ENCODE measurements around the gene PRR16.
A peak's percentile ranks its signal among the peaks of the same experiment; 100 is the strongest.
"Not testable (repeated sequence)": the region's sequence is repeated elsewhere in the genome, so short reads cannot be mapped to it uniquely, and the experiment has no call there.

The PRR16 gene

DNA sequence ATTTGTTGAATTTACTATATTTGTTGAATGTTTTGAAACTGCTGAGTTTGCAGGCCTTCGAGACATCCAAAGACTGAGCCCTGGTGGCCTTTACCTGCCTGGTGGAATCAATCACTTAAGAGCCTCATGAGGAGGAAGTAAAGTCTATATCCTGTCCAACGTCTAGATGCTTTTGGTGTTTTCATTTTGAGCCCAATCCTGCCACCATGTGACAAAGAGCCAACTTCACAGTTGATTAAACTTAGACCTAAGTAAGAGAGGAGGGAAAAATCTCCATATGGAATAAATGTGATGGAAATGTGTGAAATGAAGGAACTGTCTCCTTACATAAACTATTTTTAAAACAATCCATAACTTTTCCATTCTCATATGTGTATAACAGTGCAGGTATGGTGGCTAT lies 220.1 kb downstream of the PRR16 start:
- Histone ChIP-seq H3K4me1 (ENCODE audit: control insufficient read depth, insufficient read depth, low read length, unreplicated experiment) (peaks cover 30% of the 10 kb centered on the region), H2AFZ (ENCODE audit: low read length, unreplicated experiment) (no peak overlapping the region), H3K4me3 (ENCODE audit: low read depth, low read length) (no peak overlapping the region), H3K79me2 (ENCODE audit: control insufficient read depth, insufficient read depth, low read length, unreplicated experiment) (no peaks in the 10 kb centered on the region), H3K36me3 (ENCODE audit: insufficient read depth, low read length) (no peaks in the 10 kb centered on the region), H3K27me3 (ENCODE audit: insufficient read depth, low read length) (no peaks in the 10 kb centered on the region), H3K27ac (ENCODE audit: low read depth, low read length) (no peak overlapping the region)

DNA sequence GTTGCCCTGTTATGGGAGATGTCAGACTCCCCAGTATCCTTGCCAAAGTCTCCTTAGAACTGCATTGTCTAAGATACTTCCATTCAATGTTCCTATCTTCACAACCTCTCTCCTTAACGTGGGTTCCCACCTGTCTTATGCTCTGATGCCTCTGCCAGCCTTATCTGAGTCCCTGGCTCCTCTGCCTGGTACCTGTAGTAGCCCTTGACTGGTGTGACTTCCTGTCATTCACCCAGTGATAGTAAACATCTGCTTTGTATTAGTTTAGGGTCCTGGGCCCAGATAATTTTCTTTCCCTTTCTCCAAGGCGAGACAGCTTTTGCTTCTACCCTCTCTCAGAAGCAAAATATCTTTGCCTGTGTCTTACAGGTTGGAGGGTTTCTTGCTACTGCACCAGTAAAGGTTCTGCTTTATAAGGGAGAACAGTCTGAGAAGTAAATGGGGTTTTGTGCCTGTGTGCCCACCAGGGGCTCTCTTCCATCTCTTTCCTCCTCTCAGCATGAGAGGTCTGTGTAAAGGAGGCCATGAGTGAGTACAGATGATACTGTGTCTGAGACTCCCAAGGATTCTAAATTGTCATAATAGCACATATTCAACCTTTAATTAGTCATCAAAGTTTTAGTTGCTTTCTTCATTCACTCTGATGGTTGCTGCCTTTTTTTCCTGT lies 220.8 kb downstream of the PRR16 start:
- H3K79me2 ChIP-seq (ENCODE audit: control insufficient read depth, insufficient read depth, low read length, unreplicated experiment), result no peaks in the 10 kb centered on the region

DNA sequence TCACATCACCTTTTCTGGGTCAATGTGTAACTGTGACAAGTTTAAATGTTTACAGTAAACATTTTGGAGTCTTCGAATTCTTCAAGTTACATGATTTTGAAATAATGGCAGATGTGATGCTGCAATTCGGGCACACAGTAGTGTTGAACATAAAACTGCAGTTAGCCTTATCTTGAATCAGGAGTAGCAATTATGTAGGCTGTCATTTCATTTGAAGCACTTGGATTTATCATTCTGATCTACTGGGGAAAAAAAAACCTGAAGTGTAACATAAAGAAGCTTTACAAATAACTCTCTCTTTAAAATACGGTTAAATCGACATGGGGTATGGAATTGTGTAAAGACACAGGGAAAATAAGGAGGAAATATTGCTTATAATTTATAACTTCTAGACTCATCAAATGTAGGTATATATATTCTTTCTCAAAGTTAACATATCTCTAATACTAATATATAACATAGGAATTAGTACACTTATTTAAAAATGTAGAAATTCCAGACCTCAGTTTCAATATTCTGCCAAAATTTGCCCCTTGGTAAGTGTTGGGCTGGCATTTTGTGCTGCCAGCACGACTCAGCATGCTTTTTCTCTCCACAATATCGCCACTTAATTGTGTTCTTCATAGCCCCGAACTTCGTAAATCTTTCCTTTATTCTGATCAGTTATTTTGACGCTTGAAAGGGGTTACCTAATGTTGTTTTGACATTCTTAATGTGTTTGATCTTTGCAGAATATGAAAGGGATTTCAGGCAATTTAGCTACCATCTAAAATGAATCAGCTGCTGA lies 226.7 kb downstream of the PRR16 start:
- Histone ChIP-seq H3K4me1 (ENCODE audit: control insufficient read depth, insufficient read depth, low read length, unreplicated experiment) (no peaks in the 10 kb centered on the region), H3K27ac (ENCODE audit: low read depth, low read length) (no peak overlapping the region), H2AFZ (ENCODE audit: low read length, unreplicated experiment) (no peak overlapping the region), H3K79me2 (ENCODE audit: control insufficient read depth, insufficient read depth, low read length, unreplicated experiment) (no peaks in the 10 kb centered on the region), H3K27me3 (ENCODE audit: insufficient read depth, low read length) (no peaks in the 10 kb centered on the region), H3K36me3 (ENCODE audit: insufficient read depth, low read length) (peaks cover 5% of the 10 kb centered on the region), H3K4me3 (ENCODE audit: low read depth, low read length) (no peak overlapping the region)

More for the DNA sequence above, 220.8 kb downstream of the PRR16 start:
- H2AFZ ChIP-seq (ENCODE audit: low read length, unreplicated experiment), result no peak overlapping the region
- H3K4me3 ChIP-seq (ENCODE audit: low read depth, low read length), result no peak overlapping the region
- H3K4me1 ChIP-seq (ENCODE audit: control insufficient read depth, insufficient read depth, low read length, unreplicated experiment), result peaks cover 30% of the 10 kb centered on the region
- no peaks in the 10 kb centered on the region for H3K36me3 ChIP-seq (ENCODE audit: insufficient read depth, low read length)
- H3K27ac ChIP-seq (ENCODE audit: low read depth, low read length), result no peak overlapping the region
- H3K27me3 ChIP-seq (ENCODE audit: insufficient read depth, low read length), result no peaks in the 10 kb centered on the region

DNA sequence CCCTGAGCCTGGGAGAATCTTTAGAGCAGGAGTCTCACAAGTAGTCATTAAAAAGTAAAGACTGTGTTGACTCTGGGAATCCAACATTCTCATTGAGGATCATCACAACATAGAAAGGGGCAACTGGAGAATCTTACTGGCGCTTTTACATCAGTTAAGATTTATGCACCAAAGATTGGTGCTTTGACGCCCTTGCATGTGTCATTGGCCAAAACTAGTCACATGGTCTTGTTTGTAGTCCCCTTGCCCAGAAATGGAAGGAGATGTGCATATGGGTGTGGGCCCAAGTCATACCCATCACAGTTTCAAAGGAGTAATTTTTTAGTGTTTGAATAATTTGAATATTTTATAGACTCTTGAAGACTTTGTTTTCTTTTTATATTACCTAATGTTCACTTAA lies 228.2 kb downstream of the PRR16 start:
- H3K27me3 ChIP-seq (ENCODE audit: insufficient read depth, low read length), result no peaks in the 10 kb centered on the region
- no peaks in the 10 kb centered on the region for H3K79me2 ChIP-seq (ENCODE audit: control insufficient read depth, insufficient read depth, low read length, unreplicated experiment)
- H2AFZ ChIP-seq (ENCODE audit: low read length, unreplicated experiment), result no peak overlapping the region
- peaks cover 5% of the 10 kb centered on the region for H3K36me3 ChIP-seq (ENCODE audit: insufficient read depth, low read length)
- no peak overlapping the region for H3K27ac ChIP-seq (ENCODE audit: low read depth, low read length)
- H3K4me3 ChIP-seq (ENCODE audit: low read depth, low read length), result no peak overlapping the region
- peaks cover 5% of the 10 kb centered on the region for H3K4me1 ChIP-seq (ENCODE audit: control insufficient read depth, insufficient read depth, low read length, unreplicated experiment)

DNA sequence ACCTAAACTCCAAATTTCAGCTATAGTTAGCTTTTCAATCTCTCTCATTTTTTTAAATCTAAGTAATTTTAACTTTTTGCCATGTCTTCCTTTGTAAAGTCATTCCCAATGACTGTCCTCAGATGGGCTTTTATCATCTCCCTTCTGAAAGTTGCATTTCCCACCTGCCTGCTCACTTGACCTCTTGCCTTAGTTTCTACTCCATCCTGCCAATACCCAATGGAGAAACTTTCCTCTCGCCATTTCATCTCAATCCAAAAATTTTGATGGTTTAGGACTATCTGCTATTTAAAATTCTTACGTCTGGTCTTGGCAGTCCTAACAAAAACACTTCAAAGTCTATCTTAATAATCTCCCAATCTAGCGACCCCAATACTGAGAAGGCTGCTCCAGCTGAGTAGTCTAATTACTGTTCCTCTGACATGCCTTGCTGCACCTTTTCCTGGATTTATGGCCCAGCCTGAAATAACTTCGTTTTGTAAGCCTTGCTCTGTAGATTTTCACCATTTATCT lies 231.3 kb downstream of the PRR16 start:
- no peak overlapping the region for H3K4me3 ChIP-seq (ENCODE audit: low read depth, low read length)
- H3K4me1 ChIP-seq (ENCODE audit: control insufficient read depth, insufficient read depth, low read length, unreplicated experiment), result peaks cover 5% of the 10 kb centered on the region
- peaks cover 5% of the 10 kb centered on the region; the same call in 1 of the 2 replicates for H3K36me3 ChIP-seq (ENCODE audit: insufficient read depth, low read length)
- H3K79me2 ChIP-seq (ENCODE audit: control insufficient read depth, insufficient read depth, low read length, unreplicated experiment), result no peaks in the 10 kb centered on the region
- no peak overlapping the region for H2AFZ ChIP-seq (ENCODE audit: low read length, unreplicated experiment)
- H3K27ac ChIP-seq (ENCODE audit: low read depth, low read length), result no peak overlapping the region
- H3K27me3 ChIP-seq (ENCODE audit: insufficient read depth, low read length), result no peaks in the 10 kb centered on the region

DNA sequence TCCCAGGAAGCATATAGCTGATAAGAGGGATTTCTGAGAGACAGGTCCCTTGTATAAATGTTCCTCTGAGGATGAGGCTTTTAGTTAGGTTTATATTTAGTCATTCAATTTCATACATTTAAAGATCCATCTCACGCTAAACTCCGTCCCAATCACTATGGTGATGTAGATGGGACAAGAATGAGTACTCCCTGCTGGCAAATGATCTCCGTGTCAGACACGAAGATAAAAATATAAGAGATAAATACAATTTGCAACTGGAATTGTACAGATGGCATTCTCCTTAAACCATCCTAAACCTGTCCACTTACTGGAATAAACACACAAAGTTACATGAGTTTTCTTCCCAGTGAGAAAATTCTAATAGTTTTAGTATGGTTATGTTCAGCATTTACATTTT lies 233.0 kb downstream of the PRR16 start:
- H3K27me3 ChIP-seq (ENCODE audit: insufficient read depth, low read length), result no peaks in the 10 kb centered on the region

DNA sequence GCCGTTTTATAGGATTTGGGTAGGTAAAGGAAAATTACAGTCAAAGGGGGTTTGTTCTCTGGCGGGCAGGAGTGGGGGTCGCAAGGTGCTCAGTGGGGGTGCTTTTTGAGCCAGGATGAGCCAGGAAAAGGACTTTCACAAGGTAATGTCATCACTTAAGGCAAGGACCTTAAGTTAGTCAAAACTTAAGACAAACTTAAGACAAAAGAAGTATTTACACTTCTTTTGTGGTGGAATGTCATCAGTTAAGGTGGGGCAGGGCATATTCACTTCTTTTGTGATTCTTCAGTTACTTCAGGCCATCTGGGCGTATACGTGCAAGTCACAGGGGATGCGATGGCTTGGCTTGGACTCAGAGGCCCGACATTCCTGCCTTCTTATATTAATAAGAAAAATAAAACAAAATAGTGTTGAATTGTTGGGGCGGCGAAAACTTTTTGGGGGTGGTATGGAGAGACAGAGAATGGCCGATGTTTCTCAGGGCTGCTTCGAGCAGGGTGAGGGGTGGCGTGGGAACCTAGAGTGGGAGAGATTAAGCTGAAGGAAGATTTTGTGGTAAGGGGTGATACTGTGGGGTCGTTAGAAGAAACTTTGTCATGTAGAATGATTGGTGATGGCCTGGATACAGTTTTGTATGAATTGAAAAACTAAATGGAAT lies 233.7 kb downstream of the PRR16 start:
- H3K4me3 ChIP-seq (ENCODE audit: low read depth, low read length); H3K27ac ChIP-seq (ENCODE audit: low read depth, low read length); H3K79me2 ChIP-seq (ENCODE audit: control insufficient read depth, insufficient read depth, low read length, unreplicated experiment); H3K36me3 ChIP-seq (ENCODE audit: insufficient read depth, low read length); H2AFZ ChIP-seq (ENCODE audit: low read length, unreplicated experiment); H3K27me3 ChIP-seq (ENCODE audit: insufficient read depth, low read length); H3K4me1 ChIP-seq (ENCODE audit: control insufficient read depth, insufficient read depth, low read length, unreplicated experiment): not testable (repeated sequence)

More for the DNA sequence above, 233.0 kb downstream of the PRR16 start:
- Histone ChIP-seq H2AFZ (ENCODE audit: low read length, unreplicated experiment) (no peak overlapping the region), H3K4me1 (ENCODE audit: control insufficient read depth, insufficient read depth, low read length, unreplicated experiment) (peaks cover 5% of the 10 kb centered on the region), H3K36me3 (ENCODE audit: insufficient read depth, low read length) (no peaks in the 10 kb centered on the region), H3K4me3 (ENCODE audit: low read depth, low read length) (no peak overlapping the region), H3K79me2 (ENCODE audit: control insufficient read depth, insufficient read depth, low read length, unreplicated experiment) (no peaks in the 10 kb centered on the region), H3K27ac (ENCODE audit: low read depth, low read length) (no peak overlapping the region)

DNA sequence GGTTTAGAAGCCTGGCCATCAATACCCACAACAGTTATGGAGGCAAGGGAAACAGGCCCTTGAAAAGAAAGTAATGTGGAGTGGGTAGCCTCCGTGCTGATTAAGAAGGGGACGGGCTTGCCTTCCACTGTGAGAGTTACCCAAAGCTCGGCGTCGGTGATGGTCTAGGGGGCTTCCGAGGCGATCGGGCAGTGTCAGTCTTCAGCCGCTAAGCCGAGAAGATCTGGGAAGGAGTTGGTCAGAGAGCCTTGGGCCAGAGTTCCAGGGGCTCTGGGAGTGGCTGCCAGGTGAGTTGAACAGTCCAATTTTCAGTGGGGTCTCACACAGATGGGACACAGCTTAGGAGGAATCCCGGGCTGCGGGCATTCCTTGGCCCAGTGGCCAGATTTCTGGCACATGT lies 236.6 kb downstream of the PRR16 start:
- not testable (repeated sequence) for H3K4me1 ChIP-seq (ENCODE audit: control insufficient read depth, insufficient read depth, low read length, unreplicated experiment); H3K36me3 ChIP-seq (ENCODE audit: insufficient read depth, low read length); H3K4me3 ChIP-seq (ENCODE audit: low read depth, low read length); H2AFZ ChIP-seq (ENCODE audit: low read length, unreplicated experiment); H3K27ac ChIP-seq (ENCODE audit: low read depth, low read length); H3K79me2 ChIP-seq (ENCODE audit: control insufficient read depth, insufficient read depth, low read length, unreplicated experiment); H3K27me3 ChIP-seq (ENCODE audit: insufficient read depth, low read length)

DNA sequence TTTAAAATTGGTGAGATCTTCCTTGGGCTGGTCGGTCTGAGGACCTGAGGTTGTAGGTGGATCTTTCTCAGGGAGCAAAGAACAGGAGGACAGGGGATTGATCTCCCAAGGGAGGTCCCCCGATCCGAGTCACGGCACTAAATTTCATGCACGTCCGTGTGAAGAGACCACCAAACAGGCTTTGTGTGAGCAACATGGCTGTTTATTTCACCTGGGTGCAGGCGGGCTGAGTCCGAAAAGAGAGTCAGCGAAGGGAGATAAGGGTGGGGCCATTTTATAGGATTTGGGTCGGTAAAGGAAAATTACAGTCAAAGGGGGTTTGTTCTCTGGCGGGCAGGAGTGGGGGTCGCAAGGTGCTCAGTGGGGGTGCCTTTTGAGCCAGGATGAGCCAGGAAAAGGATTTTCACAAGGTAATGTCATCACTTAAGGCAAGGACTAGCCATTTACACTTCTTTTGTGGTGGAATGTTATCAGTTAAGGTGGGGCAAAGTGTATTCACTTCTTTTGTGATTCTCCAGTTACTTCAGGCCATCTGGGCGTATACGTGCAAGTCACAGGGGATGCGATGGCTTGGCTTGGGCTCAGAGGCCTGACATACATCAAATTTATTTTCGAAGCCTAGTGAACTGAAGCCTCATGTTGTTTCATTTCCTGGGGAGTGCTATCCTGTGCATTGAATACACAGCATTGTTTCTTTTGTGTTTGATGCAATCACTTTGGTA lies 238.9 kb downstream of the PRR16 start:
- not testable (repeated sequence) for H3K27me3 ChIP-seq (ENCODE audit: insufficient read depth, low read length); H2AFZ ChIP-seq (ENCODE audit: low read length, unreplicated experiment); H3K4me3 ChIP-seq (ENCODE audit: low read depth, low read length); H3K36me3 ChIP-seq (ENCODE audit: insufficient read depth, low read length); H3K79me2 ChIP-seq (ENCODE audit: control insufficient read depth, insufficient read depth, low read length, unreplicated experiment); H3K4me1 ChIP-seq (ENCODE audit: control insufficient read depth, insufficient read depth, low read length, unreplicated experiment); H3K27ac ChIP-seq (ENCODE audit: low read depth, low read length)

DNA sequence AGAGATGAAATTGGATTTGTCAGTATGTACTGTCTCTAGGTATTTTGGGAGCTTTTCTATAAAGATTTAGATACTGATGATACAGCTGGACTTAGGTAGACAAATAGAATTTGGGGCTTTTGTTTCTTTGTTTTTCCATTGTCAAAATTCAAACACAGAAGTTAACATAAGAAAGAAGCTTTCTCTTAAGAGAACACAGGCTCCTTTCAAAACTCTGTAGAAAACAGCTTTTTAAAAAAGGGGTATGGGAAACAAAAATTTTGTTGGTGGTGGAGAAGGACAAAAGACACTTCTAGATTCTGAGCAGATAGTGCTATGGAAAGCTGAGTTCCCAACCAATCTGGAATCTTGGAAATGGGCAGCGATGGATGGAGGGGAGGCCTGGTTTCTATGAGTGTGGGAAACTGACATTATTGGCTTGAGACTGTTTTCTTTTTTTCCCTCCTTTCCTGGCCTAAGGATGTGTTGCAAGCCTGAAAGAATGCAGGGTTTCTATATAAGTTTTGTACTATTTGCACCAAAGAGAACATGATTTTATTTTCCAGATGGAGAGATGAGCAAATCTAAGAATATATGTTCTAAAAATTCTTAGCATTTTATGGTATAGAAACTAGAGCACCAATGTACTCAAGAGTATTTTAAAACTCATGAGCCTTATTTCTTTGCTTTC lies 240.0 kb downstream of the PRR16 start:
- H3K79me2 ChIP-seq (ENCODE audit: control insufficient read depth, insufficient read depth, low read length, unreplicated experiment), result no peaks in the 10 kb centered on the region
- no peaks in the 10 kb centered on the region for H3K27me3 ChIP-seq (ENCODE audit: insufficient read depth, low read length)
- peak overlapping the region; percentile 26 for H2AFZ ChIP-seq (ENCODE audit: low read length, unreplicated experiment)
- no peak overlapping the region for H3K4me3 ChIP-seq (ENCODE audit: low read depth, low read length)
- no peak overlapping the region for H3K27ac ChIP-seq (ENCODE audit: low read depth, low read length)
- H3K36me3 ChIP-seq (ENCODE audit: insufficient read depth, low read length), result no peaks in the 10 kb centered on the region
- no peaks in the 10 kb centered on the region for H3K4me1 ChIP-seq (ENCODE audit: control insufficient read depth, insufficient read depth, low read length, unreplicated experiment)
